Keratinocyte (primary cell): Measurements from ENCODE around the gene OR52A1. TPM values are rescaled to one million over a fixed set of nuclear protein-coding genes. Genes with fewer than 3 reads are reported as not detected.

Experiments used
- DNase-seq: peaks from one replicate; pipeline ENCODE4 v3.0.0-alpha.2; 2011; ENCODE audit warnings: low read depth, missing footprints, low spot score
- FAIRE-seq: peaks from 2 replicates; lab custom pipeline; 2011; peaks lifted over from hg19 to GRCh38; lab: Jason Lieb, UNC
- H2AFZ ChIP-seq: 2 replicates; pipeline ENCODE4 v1.6.0; 2012; ENCODE audit warnings: low read length, control low read depth, inconsistent platforms; ENCODE audit not compliant: control insufficient read depth
- H3K27ac ChIP-seq: 2 replicates; pipeline ENCODE4 v1.5.1; 2011; ENCODE audit warnings: low read length; ENCODE audit not compliant: control insufficient read depth, insufficient read depth
- H3K27me3 ChIP-seq: 3 replicates; pipeline ENCODE4 v1.6.0; 2011; ENCODE audit warnings: low read length; ENCODE audit not compliant: control insufficient read depth, insufficient read depth; ENCODE audit errors: extremely low read depth
- H3K36me3 ChIP-seq, 2 experiments: 2 replicates in 1 of 2; 3 replicates in 1 of 2; pipeline ENCODE4 v1.5.1; 2011; ENCODE audit warnings: low read length in 2 of 2, mild to moderate bottlenecking in 1 of 2; ENCODE audit not compliant: control insufficient read depth in 2 of 2, insufficient read depth in 2 of 2; ENCODE audit errors: extremely low read depth in 1 of 2
- H3K4me1 ChIP-seq: 3 replicates; pipeline ENCODE4 v1.5.1; 2011; ENCODE audit warnings: low read length; ENCODE audit not compliant: control insufficient read depth, insufficient read depth; ENCODE audit errors: extremely low read depth
- H3K4me2 ChIP-seq: 3 replicates; pipeline ENCODE4 v1.6.0; 2011; ENCODE audit warnings: low read depth, low read length; ENCODE audit not compliant: control insufficient read depth, insufficient read depth; ENCODE audit errors: extremely low read depth
- H3K4me3 ChIP-seq, 3 experiments: fragments of 200-600 bp in 1 of 3; sonication (generic) in 1 of 3; 2 replicates in 2 of 3; 3 replicates in 1 of 3; pipeline ENCODE4 v1.5.1; 2011 to 2016; ENCODE audit warnings: low read length in 3 of 3, mild to moderate bottlenecking in 3 of 3, control low read depth in 2 of 3, inconsistent platforms in 1 of 3, low read depth in 1 of 3, mixed read lengths in 1 of 3, mixed run types in 1 of 3, moderate library complexity in 1 of 3; ENCODE audit not compliant: control insufficient read depth in 2 of 3, insufficient read depth in 2 of 3; ENCODE audit errors: extremely low read depth in 1 of 3
- H3K79me2 ChIP-seq: 2 replicates; pipeline ENCODE4 v1.6.0; 2012; ENCODE audit warnings: low read length; ENCODE audit not compliant: control insufficient read depth, insufficient read depth
- H3K9ac ChIP-seq: 3 replicates; pipeline ENCODE4 v1.6.0; 2011; ENCODE audit warnings: low read length; ENCODE audit not compliant: control insufficient read depth, insufficient read depth; ENCODE audit errors: extremely low read depth
- H3K9me1 ChIP-seq: 3 replicates; pipeline ENCODE4 v1.6.0; 2011; ENCODE audit warnings: low read length; ENCODE audit not compliant: control insufficient read depth, insufficient read depth; ENCODE audit errors: extremely low read depth
- H3K9me3 ChIP-seq: 2 replicates; pipeline ENCODE4 v1.5.1; 2012; ENCODE audit warnings: low read depth, low read length; ENCODE audit not compliant: control insufficient read depth
- H4K20me1 ChIP-seq: 3 replicates; pipeline ENCODE4 v1.6.0; 2011; ENCODE audit warnings: low read length; ENCODE audit not compliant: control insufficient read depth, insufficient read depth; ENCODE audit errors: extremely low read depth
- EZH2 ChIP-seq: IDR thresholded peaks from one replicate; pipeline ENCODE4 v1.6.1; 2012; ENCODE audit warnings: inconsistent platforms, mild to moderate bottlenecking, low read length, moderate library complexity
- dilution Hi-C: fragments of 300-500 bp; cut with MboI; formaldehyde crosslinking; loops from one replicate; pipeline ENCODE4 v1.7.0; 2020; ENCODE audit warnings: low sequenced_read_pairs; ENCODE audit not compliant: extremely low pct_ligation_motif_present
- polyA plus RNA-seq, 5 experiments: library from polyadenylated mRNA; depleted of rRNA in 3 of 5; stranded (reverse) in 3 of 5; stranded (forward) in 1 of 5; unstranded in 1 of 5; fragments of >200 nt; gene quantifications; 1 replicate in 1 of 5; 2 replicates in 3 of 5; 3 replicates in 1 of 5; pipeline versions ENCODE4 v1.2.1 to v1.2.3, GENCODE V29; 2011 to 2012; ENCODE audit warnings: missing spikeins in 2 of 5, low read depth in 1 of 5, low replicate concordance in 1 of 5
- TF ChIP-seq, protein P1 (sequence below), 3 experiments: IDR thresholded peaks in 1 of 3; conservative IDR thresholded peaks in 1 of 3; optimal IDR thresholded peaks in 1 of 3; 2 replicates in 2 of 3; 3 replicates in 1 of 3; pipeline versions ENCODE3 to v1.5.1; 2011; ENCODE audit warnings: low read length in 3 of 3, mild to moderate bottlenecking in 3 of 3, moderate library complexity in 2 of 3, control low read depth in 1 of 3, inconsistent platforms in 1 of 3; ENCODE audit not compliant: insufficient read depth in 2 of 3; ENCODE audit errors: extremely low read depth in 1 of 3

Gene OR52A1
- polyA plus RNA-seq, 1 donor (not counting 4 experiments of a cell fraction or from before 2014, with no cell fraction given): not detected

DNA sequence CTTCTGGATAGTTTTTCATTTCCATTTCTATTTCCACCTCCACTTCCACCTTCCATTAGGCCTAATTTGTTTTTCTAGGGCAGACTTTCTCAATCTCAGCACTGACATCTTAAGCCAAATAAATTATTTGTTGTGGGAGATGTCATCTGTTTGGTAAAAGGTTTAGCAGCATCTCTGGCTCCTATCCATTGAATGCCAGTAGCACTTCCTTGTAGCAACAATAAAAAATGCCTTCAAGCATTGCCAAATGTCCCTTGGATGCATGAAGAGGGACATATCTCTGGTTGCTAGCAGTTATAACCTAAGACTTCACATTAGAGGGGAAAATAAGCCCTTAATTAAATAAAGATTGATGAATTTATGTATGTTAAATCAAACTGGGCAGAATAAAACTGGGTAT, 18.3 kb downstream of the OR52A1 start:
- H3K9me1 ChIP-seq: no peaks in the 10 kb centered on the region
- no peak overlapping the region for H2AFZ ChIP-seq
- dilution Hi-C loops: no loop called here
- no peak overlapping the region for H3K4me3 ChIP-seq
- H3K27me3 ChIP-seq: no peaks in the 10 kb centered on the region
- H3K9ac ChIP-seq: no peak overlapping the region
- no peak for DNase-seq
- no peaks in the 10 kb centered on the region for H3K4me1 ChIP-seq
- H3K27ac ChIP-seq: no peak overlapping the region
- no peaks in the 10 kb centered on the region for H3K9me3 ChIP-seq
- no peaks in the 10 kb centered on the region for H3K36me3 ChIP-seq
- no peak for FAIRE-seq
- no peaks in the 10 kb centered on the region for H4K20me1 ChIP-seq
- H3K79me2 ChIP-seq: no peaks in the 10 kb centered on the region
- H3K4me2 ChIP-seq: no peak overlapping the region
- TF ChIP-seq, protein P1, sequence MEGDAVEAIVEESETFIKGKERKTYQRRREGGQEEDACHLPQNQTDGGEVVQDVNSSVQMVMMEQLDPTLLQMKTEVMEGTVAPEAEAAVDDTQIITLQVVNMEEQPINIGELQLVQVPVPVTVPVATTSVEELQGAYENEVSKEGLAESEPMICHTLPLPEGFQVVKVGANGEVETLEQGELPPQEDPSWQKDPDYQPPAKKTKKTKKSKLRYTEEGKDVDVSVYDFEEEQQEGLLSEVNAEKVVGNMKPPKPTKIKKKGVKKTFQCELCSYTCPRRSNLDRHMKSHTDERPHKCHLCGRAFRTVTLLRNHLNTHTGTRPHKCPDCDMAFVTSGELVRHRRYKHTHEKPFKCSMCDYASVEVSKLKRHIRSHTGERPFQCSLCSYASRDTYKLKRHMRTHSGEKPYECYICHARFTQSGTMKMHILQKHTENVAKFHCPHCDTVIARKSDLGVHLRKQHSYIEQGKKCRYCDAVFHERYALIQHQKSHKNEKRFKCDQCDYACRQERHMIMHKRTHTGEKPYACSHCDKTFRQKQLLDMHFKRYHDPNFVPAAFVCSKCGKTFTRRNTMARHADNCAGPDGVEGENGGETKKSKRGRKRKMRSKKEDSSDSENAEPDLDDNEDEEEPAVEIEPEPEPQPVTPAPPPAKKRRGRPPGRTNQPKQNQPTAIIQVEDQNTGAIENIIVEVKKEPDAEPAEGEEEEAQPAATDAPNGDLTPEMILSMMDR (optimal IDR thresholded peaks at IDR 0.05 in 1 of 3, IDR thresholded peaks at IDR 0.05 in 1 of 3, conservative IDR thresholded peaks at IDR 0.05 in 1 of 3; ENCODE audit: extremely low read depth in 1 of 3, insufficient read depth in 2 of 3, low read length in 3 of 3): no peak
- TF ChIP-seq EZH2: no peak

DNA sequence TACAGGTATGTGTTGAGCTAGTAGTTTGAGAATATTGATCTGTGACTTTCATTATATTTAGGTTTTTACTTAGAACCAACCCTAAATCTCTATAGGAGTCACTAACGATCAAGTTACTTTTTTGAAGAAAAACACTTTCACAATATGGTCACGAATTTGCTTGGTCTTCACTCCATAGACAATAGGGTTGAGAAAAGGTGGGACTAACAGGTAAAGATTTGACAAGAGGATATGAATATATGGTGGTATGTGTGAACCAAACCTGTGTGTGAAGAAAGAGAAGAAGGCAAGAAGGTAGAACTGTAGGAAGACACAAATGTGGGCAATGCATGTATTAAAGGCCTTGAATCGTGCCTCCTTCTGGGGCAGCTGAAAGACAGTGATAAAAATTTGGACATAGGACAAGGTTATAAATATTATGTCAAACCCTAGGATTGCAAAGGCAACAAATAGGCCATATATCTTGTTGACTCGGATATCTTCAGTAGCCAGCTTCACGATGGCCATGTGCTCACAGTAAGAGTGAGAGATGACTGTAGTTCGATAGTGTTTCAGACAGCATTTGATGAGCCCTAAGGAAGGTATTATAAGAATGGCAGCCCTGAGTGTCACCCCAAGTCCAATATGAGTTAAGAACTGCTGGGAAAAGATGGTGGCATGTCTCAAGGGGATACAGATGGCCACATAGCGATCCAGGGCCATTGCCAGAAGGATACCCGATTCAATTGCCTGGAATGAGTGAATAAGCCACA, 22.8 kb downstream of the OR52A1 start:
- TF ChIP-seq, protein P1 (optimal IDR thresholded peaks at IDR 0.05 in 1 of 3, IDR thresholded peaks at IDR 0.05 in 1 of 3, conservative IDR thresholded peaks at IDR 0.05 in 1 of 3; ENCODE audit: extremely low read depth in 1 of 3, insufficient read depth in 2 of 3, low read length in 3 of 3): no peak
- TF ChIP-seq EZH2: no peak

More for the DNA sequence above, 22.8 kb downstream of the OR52A1 start:
- Histone ChIP-seq H3K27ac (no peak overlapping the region), H3K4me2 (no peak overlapping the region), H3K9me1 (no peaks in the 10 kb centered on the region), H3K79me2 (no peaks in the 10 kb centered on the region), H3K9ac (no peak overlapping the region), H2AFZ (no peak overlapping the region), H3K36me3 (no peaks in the 10 kb centered on the region), H3K9me3 (no peaks in the 10 kb centered on the region), H3K4me1 (no peaks in the 10 kb centered on the region), H3K27me3 (no peaks in the 10 kb centered on the region), H4K20me1 (no peaks in the 10 kb centered on the region), H3K4me3 (no peak overlapping the region)
- FAIRE-seq: no peak
- dilution Hi-C loops: no loop called here
- DNase-seq: no peak
